IPS-NIHi11 (cell line): ENCODE measurements around the gene CUBN.

Experiments used
- DNase-seq: peaks from one replicate; pipeline ENCODE4 v3.0.0; 2012; ENCODE audit warnings: mixed read lengths, low spot score

CUBN gene

DNA sequence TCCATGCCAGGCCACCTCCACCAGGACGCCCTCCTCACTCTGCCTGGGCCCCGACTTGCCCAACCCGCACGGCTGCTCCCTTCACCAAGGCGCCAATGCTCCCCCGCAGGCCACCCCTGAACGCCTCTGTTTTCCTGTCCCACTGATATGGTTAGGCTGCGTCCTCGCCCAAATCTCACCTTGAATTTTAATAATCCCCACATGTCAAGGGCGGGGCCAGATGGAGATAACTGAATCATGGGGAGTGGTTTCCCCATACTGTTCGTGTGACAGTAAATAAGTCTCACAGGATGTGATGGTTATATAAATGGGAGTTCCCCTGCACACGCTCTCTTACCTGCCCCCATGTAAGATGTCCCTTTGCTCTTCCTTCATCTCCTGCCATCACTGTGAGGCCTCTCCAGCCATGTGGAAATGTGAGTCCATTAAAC, 342.2 kb downstream of the CUBN start:
- DNase-seq, result no peak

DNA sequence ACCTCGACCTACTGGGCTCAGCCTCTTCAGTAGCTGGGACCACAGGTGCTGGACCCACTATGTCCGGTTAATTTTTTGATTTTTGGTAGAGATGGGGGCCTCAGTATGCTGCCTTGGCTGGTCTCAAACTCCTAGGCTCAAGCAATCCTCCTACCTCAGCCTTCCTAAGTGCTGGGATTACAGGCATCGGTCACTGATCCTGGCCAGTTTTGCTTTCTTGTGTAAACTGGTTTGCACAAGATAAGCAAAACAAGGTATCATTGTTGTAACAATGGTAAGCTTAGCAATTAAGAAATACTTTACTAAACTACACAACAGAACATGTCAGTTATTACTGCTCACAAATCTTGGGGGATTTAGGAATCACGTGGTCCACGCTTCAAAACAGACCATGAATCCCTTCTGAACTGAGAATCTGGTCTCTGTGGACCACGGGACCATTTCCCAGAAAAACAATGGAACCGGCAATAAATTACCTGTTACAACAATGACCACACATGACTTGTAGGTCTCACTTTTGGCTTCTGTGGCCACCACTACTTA, 349.2 kb downstream of the CUBN start:
- no peak for DNase-seq

DNA sequence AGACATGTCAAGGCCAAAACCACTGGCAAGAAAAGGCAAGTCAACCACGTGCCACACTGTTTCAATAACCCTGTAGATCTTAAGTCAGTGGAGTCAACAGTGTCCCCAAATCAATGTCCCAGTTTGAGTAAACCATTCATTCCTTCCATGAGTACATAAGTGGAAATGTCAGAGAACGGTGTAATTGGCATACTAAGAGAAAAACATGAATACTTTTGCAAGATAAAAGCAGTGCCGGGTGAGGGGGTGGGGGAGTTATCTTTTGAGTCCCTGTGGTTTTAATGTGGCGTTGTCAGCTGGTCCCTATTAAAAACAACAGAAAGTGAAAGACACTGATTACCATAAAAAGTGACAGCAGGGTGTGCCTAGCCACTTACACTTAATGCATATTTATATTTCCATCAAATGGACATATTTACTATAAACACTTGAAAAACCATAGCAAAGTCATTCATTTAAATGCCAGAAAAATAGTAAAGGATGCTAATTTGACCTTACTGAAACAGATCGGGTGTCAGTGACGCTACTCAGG, 350.2 kb downstream of the CUBN start:
- no peak for DNase-seq

DNA sequence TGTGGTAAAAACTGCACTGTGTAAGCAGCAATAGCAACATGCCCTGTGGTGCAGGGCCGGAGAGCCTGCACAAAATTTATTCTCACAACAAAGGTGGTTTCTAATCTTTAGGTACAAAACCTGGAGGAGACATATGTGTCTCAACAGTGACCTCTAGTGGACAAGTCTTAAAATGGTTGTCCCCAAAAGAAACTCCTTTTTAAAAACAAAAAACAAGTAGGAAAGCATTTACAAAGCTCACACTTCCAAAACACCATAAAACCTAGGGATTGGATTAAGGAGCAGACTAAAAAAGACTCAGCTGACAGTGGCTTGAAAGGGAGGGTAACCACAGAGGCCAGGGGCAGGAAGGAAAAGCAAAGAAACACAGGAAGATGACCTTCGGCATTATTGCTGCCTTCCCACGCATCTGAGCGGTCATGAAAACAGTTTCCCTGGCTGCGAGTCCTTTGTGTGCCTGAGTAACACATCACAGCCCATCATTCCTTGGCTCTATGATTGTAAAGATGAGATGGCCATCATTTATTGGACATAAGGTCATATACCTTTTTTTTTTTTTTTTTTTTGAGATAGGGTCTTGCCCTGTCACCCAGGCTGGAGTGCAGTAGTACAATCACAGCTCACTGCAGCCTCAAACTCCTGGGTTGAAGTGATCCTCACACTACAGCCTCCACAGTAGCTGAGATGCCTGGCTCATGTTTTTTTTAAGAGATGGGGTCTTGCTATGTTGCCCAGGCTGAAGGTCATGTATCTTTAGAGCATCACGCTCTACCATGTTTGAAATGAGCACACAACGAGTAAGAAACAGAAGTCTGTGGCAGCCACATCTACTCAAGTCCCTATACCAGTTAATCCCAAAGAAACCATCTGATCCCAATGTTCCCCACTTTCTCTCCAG, 351.9 kb downstream of the CUBN start:
- DNase-seq, result peak; percentile 79

GRCh38 chr10:16776896-16777295, 352.7 kb downstream of the CUBN start:
- no peak for DNase-seq
